ENCODE measurements around the gene SMIM24. TPM values are rescaled to one million over a fixed set of nuclear protein-coding genes. Genes with fewer than 3 reads are reported as not detected.

SMIM24 gene
- total RNA-seq, 1 donor from 2014 or later, result not detected

DNA sequence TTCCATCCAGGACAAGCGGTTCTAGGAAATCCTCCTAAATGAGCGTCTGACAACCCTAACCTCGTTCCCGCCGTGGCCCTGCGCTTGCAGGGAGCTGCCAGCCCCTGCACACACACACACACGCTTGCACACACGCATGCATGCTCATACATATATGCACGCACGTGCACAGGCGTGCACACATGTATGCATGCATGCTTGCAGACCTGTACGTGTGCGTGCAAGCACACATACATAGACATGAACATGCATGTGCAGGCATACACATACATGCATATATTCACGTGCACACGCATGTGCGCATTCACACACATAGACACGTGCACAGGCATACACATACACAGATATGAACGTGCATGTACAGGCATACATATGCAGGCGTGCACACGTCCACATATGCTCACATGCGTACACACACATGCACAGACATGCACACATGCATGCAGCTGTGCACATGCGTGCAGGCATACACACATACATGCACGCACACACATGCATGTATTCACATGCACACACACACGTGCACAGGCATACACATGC lies 35.6 kb downstream of the SMIM24 start:
- H3K27ac Mint-ChIP-seq (ENCODE audit: unreplicated experiment), result no peak overlapping the region

DNA sequence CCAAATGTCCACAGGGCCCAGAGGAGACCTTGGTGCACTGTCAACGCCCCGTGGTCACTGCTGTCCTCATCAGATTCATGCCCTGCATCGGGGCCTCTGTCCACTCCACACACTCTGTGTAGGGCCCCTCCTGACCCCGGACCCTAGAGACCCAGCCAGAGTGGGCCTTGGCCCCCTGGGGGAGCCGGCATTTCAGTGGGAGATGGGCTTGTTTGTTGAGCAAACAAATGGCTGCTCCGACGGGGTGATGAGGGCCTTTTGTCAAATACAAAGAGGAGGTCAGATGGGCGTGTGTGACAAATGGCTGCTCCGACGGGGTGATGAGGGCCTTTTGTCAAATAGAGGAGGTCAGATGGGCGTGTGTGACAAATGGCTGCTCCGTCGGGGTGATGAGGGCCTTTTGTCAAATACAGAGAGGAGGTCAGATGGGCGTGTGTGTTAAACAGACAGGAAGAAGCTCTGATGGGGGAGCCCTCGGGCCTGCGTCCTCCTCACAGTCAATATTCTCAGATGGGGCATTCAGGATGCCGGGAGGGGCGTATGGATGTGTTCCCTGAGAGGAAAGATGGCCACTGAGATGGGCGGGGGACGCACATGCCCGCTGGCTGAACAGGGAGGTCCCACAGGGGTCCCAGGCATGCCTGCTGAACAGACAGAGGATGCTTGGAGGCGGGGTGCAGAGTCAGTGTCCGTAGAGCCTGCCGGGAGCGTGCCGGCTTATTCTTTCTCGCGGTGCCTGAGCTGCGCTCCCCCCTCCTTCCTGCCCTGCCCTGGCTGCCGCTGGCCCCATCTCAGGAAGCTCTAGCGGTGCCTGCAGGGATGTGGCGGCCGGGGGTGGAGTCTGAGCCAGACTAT lies 36.3 kb downstream of the SMIM24 start:
- DNase-seq (ENCODE audit: extremely low spot score, unreplicated experiment), result no peak
- Mint-ChIP-seq H3K27ac (ENCODE audit: unreplicated experiment) (peak overlapping the region; percentile 57), H3K4me3 (ENCODE audit: unreplicated experiment) (peak overlapping the region; percentile 15), H3K27me3 (ENCODE audit: unreplicated experiment) (no peaks in the 10 kb centered on the region), H3K9me3 (ENCODE audit: unreplicated experiment) (no peaks in the 10 kb centered on the region), H3K36me3 (ENCODE audit: unreplicated experiment) (peaks cover 6% of the 10 kb centered on the region), H3K4me1 (ENCODE audit: unreplicated experiment) (peaks cover 22% of the 10 kb centered on the region)
- TF ChIP-seq, protein P1, sequence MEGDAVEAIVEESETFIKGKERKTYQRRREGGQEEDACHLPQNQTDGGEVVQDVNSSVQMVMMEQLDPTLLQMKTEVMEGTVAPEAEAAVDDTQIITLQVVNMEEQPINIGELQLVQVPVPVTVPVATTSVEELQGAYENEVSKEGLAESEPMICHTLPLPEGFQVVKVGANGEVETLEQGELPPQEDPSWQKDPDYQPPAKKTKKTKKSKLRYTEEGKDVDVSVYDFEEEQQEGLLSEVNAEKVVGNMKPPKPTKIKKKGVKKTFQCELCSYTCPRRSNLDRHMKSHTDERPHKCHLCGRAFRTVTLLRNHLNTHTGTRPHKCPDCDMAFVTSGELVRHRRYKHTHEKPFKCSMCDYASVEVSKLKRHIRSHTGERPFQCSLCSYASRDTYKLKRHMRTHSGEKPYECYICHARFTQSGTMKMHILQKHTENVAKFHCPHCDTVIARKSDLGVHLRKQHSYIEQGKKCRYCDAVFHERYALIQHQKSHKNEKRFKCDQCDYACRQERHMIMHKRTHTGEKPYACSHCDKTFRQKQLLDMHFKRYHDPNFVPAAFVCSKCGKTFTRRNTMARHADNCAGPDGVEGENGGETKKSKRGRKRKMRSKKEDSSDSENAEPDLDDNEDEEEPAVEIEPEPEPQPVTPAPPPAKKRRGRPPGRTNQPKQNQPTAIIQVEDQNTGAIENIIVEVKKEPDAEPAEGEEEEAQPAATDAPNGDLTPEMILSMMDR (IDR thresholded peaks at IDR 0.05), result no peak

More for the DNA sequence above, 35.6 kb downstream of the SMIM24 start:
- no peaks in the 10 kb centered on the region for H3K27me3 Mint-ChIP-seq (ENCODE audit: unreplicated experiment)
- peaks cover 4% of the 10 kb centered on the region for H3K36me3 Mint-ChIP-seq (ENCODE audit: unreplicated experiment)
- no peak for DNase-seq (ENCODE audit: extremely low spot score, unreplicated experiment)
- H3K9me3 Mint-ChIP-seq (ENCODE audit: unreplicated experiment), result no peaks in the 10 kb centered on the region
- TF ChIP-seq, protein P1 (IDR thresholded peaks at IDR 0.05), result no peak
- peaks cover 21% of the 10 kb centered on the region for H3K4me1 Mint-ChIP-seq (ENCODE audit: unreplicated experiment)
- H3K4me3 Mint-ChIP-seq (ENCODE audit: unreplicated experiment), result no peak overlapping the region

DNA sequence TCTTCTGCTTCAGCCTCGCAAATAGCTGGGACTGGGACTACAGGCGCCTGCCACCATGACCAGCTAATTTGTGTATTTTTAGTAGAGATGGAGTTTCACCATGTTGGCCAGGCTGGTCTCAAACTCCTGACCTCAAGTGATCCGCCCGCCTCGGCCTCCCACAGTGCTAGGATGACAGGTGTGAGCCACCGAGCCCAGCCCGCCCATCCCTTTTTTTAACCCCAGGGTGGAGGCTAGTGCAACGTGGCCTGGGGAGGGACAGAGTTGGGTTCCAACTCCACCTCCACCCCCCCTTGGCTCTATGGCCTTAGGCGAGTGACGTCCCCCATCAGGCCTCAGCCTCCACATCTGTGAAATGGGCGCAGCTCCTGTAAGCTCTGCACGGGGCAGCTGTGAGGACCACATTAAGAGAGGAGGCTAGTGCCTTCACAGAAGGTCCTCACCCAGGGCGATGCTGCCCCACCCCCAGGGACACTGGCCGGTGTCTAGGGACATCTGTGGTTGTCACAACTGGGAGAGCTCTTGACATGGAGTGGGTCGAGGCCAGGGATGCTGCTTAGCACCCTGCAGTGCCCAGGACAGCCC lies 37.7 kb downstream of the SMIM24 start:
- H3K4me1 Mint-ChIP-seq (ENCODE audit: unreplicated experiment), result peaks cover 22% of the 10 kb centered on the region
- H3K9me3 Mint-ChIP-seq (ENCODE audit: unreplicated experiment), result no peaks in the 10 kb centered on the region
- no peak for DNase-seq (ENCODE audit: extremely low spot score, unreplicated experiment)
- H3K4me3 Mint-ChIP-seq (ENCODE audit: unreplicated experiment), result no peak overlapping the region
- no peaks in the 10 kb centered on the region for H3K27me3 Mint-ChIP-seq (ENCODE audit: unreplicated experiment)
- H3K27ac Mint-ChIP-seq (ENCODE audit: unreplicated experiment), result peak overlapping the region; percentile 27
- TF ChIP-seq, protein P1 (IDR thresholded peaks at IDR 0.05), result no peak
- peaks cover 8% of the 10 kb centered on the region for H3K36me3 Mint-ChIP-seq (ENCODE audit: unreplicated experiment)

DNA sequence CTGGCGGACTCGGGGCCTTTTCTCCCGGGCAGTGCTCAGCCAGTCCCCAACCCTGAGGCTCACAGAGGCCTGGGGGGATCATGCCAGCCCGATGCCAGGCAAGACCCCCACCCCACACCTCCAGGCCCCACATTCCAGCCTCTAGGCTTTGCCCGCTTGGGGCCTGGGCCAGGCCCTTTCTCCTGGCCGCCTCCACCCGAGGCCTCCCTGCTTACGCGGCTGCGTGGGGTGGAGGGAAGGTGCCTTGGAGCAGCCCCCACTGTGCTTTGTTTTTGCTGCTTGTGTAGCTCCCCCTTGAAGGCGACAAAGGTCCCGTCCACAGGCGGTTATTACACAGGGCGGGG lies 38.4 kb downstream of the SMIM24 start:
- no peak for DNase-seq (ENCODE audit: extremely low spot score, unreplicated experiment)
- H3K4me3 Mint-ChIP-seq (ENCODE audit: unreplicated experiment), result no peak overlapping the region
- H3K27me3 Mint-ChIP-seq (ENCODE audit: unreplicated experiment), result no peaks in the 10 kb centered on the region
- H3K4me1 Mint-ChIP-seq (ENCODE audit: unreplicated experiment), result peaks cover 22% of the 10 kb centered on the region
- peak overlapping the region; percentile 27 for H3K27ac Mint-ChIP-seq (ENCODE audit: unreplicated experiment)
- TF ChIP-seq, protein P1 (IDR thresholded peaks at IDR 0.05), result no peak
- peaks cover 8% of the 10 kb centered on the region for H3K36me3 Mint-ChIP-seq (ENCODE audit: unreplicated experiment)
- H3K9me3 Mint-ChIP-seq (ENCODE audit: unreplicated experiment), result no peaks in the 10 kb centered on the region

Data from osteocyte (in vitro differentiated cells).